GM19397 (cell line): ENCODE data around the gene RPL7L1.
"Not testable (repeated sequence)": the region's sequence is repeated elsewhere in the genome, so short reads cannot be mapped to it uniquely, and the experiment has no call there.

Source experiments
- ATAC-seq: cut with Tn5 transposase; IDR thresholded peaks from one replicate; pipeline ENCODE4 v1.9.1; 2021; ENCODE audit warnings: mild to moderate bottlenecking, moderate library complexity; ENCODE audit not compliant: unreplicated experiment

RPL7L1 gene

DNA sequence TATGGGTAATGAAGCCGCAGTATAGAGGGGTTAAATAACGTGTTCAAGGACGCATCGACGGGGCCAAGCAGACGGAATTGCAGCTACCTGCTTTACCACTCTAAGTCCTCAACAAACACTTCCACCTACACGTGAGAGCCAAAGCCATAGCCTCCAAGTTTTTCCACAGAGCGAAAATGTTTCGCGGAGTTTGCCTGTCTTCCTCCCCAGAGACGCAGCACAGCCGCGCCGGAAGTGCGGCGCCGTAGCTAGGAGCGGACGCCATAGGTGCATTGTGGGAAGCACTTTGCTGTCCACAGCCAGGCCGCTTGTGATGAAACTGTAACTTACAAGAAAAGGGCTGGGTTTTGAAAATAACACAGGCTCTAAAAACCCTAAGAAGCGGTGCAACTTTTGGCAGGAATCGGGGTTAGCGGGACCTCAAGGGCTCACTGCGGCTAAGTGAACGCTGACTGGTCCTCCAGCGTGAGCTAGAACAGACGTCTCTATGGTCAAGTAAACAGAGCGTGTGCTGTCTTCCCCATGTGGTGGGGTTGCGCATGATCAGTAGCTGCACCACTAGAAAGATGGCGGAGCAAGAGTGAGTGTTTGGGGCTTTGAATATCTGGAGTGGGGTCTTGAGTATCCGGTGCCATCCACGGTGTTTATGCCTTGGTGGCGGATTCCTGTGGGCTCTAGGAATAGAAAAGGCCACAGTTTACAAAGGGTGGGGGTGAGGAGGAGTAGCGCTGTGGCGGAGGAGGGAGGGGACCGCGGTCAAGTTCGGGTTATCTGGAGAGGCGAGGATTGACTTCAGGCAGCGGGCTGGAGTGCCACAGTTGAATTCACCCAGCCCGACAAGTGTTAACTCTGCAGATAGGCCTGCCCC is at the start of gene RPL7L1:
TSS of gene RPL7L1 (plus strand) at position 245 of the 868 bp plus-strand sequence. CDS start at position 540, 295 bp downstream.
- ATAC-seq = peak; percentile 92

DNA sequence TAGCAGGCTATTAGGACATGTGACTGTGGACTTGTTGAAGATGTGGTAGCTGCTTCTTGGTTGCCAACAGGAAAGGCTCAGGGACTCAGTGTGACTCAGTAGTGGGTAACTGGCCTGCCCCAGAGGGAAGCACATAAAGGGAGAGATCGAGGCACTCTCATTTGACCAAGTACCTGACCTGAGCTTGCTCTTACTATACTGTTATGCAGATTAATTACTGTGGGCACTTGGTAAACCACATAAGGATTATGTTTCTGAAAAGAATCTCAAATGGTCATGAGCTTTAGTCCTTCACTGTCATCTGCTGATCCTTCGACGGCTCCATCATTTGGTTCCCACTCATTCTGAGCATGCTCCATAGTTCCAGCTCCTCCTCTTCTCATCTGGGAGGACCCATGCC is 48.2 kb upstream of the RPL7L1 start:
- ATAC-seq = no peak

DNA sequence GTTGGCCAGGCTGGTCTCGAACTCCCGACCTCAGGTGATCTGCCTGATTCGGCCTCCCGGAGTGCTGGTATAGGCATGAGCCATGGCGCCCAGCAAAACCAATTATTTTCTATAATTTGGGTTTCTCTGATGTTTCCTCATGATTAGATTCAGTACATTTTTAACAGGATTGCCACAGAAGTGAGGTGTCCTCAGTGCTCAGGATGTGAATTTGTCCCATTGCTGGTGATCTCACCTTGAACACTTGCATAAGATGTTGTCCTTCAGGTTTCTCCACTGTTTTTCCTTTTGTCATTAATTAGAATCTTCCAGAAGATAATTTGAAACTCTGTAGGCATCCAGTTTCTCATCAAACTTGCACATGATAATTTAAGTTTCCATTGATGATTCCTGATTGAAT is 45.4 kb upstream of the RPL7L1 start:
- no peak for ATAC-seq

DNA sequence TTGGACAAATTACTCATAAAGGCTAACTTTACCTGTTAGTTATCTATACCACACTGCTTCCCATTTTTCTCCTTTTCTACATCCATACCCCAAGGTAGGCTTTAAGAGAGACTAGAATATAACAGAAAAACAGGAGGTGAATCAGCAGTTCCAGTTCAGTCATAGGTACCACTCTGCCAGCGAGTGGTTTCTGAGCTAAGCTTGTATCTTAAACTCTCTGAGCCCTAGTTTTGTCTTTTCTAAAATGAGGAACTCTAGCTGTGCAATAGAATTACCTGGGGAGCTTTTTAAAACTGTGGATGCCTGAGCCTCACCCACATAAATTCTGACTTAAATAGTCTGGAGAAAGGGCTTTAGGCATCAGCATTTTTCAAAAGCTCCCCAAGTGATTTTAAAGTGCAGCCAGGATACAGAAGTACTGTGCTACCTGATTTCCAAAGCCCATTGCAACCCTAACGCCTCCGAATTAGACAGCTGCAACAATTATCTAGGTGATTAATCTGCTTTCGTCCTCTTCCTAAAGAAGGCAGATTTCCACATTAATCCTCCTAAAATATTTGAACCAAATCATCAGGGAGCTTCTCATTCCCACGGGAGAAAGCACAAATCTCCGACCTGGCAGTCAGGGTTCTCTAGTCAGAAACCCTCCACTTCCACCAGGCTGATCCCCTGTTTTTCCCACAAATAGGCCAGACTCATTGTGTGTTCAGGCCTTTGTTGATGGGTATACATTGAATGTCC is 37.4 kb upstream of the RPL7L1 start:
- no peak for ATAC-seq

DNA sequence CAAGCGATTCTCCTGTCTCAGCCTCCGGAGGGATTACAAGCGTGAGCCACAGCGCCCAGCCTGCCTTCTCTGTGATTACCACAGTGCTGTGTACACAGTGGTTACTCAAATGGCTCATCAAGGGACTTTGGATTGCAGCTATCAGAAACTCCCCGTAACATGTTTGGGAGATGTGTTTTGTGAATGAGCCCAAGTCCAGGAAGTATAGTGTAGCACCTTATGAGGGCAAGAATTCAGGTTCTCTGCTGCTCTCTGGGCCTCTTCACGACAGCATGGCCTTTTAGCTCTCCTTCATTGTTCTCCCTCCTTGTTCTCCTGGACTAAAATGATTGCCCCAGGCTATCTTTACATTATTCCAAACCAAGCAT is 34.1 kb upstream of the RPL7L1 start:
- ATAC-seq = no peak

DNA sequence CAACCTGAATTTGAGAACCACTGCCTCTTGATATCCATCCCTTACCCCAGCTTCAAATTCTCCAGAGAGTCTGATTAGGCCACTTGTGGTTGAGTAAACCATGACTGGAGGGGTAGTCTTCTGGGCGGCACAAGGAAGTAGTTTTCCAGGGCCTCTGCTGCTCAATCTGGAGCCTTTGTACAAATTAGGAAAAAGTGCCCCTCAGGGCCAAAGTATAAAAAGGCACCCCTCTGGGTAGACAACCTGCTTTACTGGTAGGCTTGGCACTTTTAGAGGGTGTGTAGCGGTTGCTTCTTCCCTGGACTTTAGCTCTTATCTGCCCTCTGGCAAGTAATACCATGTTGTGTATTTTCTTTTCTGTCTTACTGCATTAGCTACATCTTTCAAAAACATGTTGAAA is 32.9 kb upstream of the RPL7L1 start:
- no peak for ATAC-seq

DNA sequence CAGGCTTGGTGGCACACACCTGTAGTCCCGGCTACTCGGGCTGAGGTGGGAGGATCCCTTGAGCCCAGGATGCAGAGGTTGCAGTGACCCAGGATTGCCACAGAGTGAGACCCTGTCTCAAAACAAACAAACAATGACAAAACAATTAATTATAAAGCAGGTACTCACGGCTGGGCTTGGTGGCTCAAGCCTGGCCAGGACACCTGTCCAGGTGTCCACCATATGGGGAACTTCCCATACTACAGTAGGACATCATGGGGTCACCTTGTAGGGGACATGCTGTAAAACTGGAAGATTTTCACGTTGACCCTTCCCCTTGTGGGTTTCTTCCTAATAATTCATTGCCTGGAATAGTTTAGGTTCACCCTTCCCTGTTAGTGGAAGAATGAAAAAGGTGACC is 30.7 kb upstream of the RPL7L1 start:
- ATAC-seq = no peak

DNA sequence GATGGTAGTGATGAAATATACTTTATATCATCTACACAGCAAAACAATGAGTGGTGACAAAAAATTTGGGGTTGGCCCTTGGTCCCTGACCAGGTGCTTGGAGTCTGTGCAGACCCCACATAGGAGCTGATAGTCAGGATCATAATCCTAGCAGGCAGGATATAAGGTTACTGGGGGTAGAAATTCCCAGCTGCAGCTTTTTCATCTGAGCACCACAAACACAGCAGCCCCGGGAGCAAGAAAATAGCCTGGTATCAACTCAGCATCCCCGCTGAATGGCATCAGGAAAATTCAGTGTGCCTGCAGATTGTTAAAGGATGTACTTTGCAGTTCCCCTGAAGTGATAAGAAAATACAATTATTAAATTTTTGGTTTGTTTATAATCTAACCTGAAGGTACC is 27.8 kb upstream of the RPL7L1 start:
- no peak for ATAC-seq

DNA sequence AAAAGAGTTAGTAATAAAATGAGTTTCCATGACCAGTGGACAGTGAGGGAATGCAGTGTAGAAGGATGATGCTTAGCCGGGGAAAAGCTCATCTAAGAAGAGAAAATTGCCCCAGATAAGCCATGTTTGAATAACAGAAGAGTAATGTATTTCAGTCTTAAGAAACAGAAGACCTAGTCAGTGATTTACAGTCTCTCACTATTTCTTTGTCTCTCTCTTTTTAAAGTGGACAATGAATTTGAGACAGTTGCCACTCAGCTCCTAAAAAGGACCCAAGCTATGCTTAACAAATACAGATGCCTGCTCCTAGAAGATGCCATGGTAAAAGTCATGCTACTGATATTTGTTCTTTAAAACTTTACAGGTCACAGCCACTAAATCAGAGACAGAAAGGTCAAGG is 19.4 kb upstream of the RPL7L1 start:
- no peak for ATAC-seq

DNA sequence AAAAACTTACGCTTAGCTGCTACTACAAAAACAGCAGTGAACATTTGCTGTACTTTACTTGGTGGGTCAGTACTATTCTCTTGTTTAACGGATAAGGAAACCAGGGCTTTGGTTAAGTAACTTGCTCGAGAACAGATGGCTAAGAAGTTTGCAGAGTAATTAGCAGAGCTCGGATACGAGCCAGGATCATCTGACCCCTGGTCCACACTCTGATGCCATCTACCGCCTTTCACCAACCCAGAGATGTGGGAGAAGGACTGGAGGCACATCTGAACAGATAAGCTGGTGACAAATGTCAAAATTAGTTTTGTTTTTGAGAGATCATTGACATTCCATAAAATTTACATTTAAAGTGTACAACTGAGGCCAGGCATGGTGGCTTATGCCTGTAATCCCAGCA is 18.9 kb upstream of the RPL7L1 start:
- ATAC-seq = no peak

DNA sequence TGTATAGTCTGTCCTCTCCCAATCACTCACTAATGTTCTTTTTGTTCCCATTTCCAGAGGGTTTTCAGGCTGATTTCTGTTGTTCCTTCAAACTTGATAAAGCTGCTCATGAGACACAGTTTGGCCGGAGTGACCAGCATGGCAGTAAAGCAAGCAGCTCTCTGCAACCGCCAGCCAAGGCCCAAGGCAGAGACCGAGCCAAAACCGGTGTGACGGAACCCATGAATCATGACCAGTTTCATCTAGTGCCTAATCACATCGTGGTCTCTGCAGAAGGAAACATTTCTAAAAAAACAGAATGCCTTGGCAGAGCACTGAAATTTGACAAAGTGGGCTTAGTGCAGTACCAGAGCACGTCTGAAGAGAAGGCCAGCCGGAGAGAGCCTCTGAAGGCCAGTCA is 14.8 kb upstream of the RPL7L1 start:
- no peak for ATAC-seq

DNA sequence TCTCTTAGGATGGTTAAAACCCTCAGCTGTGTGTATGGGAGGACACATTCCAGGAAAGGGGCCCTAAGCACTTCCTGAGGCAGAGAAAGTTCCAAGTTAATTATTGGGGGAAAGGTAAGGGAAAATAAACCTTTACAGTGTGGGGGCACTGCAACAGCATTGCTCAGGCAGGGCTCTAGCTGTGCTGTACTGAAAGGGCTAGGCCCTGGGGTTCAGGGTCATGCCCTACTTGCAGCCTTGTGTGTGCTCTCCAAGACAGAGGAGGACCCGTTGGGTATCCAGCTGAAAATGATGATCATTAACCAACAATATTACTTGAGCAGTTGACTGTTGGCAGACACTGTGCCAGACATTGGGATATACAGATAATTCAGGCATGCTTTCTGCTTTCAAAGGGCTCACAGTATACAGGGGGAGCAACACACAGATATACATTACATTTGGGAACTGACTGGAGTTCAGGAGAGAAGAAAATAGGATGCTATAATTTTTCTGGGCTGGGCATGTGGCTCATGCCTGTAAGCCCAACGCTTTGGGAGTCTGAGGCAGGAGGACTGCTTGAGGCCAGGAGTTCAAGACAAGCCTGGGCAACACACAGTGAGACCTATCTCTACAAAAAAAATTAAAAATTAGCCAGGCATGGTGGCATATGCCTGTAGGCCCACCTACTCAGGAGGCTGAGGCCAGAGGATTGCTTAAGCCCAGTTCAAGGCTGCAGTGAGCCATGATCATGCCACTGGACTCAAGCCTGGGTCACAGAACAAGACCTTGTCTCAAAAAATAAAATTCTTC is 9.1 kb upstream of the RPL7L1 start:
- ATAC-seq = no peak

DNA sequence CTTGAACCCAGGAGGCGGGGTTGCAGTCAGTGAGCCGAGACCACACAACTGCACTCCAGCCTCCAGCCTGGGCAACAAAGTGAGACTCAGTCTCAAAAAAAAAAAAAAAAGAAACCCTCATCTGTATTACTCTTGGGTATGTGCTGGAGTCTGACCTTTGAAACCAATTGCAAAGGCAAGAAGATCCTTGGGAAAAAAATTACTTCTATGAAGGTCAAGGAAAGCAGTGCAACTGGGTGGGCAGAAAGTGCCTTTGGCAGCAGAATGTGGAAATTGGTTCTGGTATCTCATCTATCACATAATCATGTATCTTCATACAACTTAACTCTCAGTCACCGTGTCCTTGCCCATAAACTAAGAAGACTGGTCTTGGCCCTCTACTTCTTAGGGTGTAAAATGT is 7.7 kb upstream of the RPL7L1 start:
- ATAC-seq = no peak

DNA sequence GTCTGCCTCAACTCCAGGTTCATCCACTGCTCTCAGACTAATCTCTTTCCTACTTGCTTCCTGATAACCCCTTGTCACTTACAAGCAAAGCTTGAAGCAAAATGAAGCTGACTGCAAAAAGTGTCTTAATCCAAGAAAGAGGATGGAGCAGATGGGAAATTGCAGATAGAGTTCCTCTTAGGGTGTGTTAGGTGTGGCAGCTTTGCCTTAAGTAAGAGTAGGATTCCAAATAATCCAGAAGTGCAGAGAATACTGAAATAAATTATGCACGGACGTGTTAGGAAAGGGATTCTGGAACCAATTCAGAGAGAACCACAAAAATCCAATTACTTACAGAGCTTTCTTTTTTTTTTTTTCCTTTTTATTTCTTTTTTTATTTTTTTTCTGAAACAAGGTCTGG is 6.1 kb upstream of the RPL7L1 start:
- no peak for ATAC-seq

DNA sequence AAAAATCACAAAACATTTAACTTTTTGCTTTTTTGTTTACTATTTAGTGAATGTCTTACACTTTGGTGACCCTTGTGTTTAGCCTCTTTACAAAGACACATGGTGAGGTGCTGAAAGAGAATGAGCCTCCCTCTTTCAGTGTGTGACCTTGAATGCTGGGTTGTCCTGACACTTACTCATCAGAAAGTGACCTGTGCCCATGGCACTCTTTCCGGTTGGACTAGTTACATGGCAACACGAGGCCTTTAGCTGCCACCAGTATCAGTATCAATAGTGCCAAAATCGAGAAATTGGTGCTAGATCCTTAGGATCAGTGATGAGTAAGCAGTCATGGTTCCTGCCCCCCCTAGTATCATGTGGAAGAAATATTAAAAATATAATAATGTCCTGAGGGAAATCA is 1.7 kb upstream of the RPL7L1 start:
- ATAC-seq = no peak

DNA sequence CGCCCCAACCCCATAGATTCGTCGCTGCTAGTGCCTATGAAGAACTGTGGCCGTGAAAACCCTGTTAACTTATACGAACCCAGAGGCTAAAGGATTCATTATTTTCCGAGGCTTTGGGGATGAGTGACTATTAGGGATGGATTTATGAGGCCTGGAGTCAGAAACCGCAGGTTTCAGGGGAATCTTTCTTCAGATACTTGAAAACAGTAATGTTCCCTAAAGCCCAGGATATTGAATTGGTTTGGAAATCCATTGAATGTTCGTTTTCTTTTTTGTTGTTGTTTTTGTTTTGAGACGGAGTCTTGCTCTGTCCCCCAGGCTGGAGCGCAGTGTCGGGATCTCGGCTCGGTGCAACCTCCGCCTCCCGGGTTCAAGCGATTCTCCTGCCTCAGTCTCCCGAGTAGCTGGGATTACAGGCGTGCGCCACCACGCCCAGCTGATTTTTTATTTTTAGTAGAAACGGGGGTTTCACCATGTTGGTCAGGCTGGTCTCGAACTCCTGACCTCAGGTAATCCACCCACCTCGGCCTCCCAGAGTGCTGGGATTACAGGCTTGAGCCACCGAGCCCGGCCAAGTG is 913 bp downstream of the RPL7L1 start:
- ATAC-seq = not testable (repeated sequence)

DNA sequence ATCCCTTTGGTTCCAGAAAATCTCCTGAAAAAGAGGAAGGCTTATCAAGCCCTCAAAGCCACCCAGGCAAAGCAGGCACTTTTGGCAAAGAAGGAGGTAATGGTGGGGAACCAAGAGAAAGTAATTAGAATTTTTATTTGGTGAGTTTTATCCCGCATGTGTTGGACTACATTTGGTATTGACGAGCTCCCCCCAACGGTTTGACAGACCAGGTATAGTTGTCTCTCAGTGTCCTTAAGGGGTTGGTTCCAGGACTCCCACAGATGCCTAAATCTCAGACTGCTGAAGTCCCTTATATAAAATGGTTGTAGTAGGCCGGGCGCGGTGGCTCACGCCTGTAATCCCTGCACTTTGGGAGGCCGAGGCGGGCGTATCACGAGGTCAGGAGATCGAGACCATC is 1.5 kb downstream of the RPL7L1 start:
- not testable (repeated sequence) for ATAC-seq

DNA sequence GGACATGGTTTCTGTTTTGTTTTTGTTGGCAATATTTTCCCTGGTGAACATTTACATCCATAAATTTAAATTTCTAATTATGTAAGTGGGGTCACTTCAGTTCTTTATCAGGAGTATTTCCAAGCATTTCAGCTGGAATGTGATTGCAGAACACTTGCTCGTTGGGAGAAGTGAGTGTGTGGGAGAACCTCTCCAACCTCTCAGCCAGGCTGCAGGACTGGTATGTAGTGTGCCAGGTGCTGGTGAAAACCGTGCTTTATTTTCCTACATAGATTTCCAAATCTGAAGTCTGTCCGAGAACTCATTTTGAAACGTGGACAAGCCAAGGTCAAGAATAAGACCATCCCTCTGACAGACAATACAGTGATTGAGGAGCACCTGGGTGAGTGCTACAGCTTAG is 6.3 kb downstream of the RPL7L1 start:
- ATAC-seq = no peak

DNA sequence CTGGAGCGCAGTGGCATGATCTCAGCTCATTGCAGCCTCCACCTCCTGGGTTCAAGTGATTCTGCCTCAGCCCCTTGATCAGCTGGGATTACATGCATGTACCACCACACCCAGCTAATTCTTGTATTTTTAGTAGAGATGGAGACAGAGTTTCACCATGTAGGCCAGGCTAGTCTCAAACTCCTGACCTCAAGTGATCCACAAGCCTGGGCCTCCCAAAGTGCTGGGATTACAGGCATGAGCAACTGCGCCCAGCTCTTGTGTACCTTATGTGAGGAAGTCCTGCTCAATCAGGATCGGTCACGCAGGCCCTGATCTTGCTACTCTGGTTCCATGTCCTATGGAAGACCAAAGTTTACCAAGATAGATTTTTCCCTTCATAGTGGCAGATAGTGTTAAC is 8.8 kb downstream of the RPL7L1 start:
- ATAC-seq = not testable (repeated sequence)

DNA sequence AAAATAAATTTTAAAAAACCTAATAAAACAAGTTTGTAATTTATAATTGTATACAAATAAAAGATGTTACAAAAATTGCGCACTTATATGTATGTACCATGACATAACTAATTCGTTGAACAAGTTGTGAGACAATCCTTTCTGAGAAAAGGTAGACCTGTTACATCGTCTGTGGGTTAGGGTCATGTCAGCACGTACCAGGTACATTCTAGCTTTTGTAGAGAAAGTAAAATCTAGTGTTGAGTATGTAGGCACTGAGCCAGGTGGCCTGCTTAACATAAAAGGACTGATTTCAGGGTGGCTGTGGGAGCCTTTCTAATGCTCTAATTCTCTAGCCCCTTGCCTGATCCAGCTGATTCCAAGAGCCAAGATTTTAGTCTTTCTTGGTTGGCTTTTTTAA is 10.4 kb downstream of the RPL7L1 start:
- ATAC-seq = no peak
